ENCODE results near the gene SFXN5. TPM values are rescaled to one million over a fixed set of nuclear protein-coding genes. Genes with fewer than 3 reads are reported as not detected.
A peak's percentile ranks its signal among the peaks of the same experiment; 100 is the strongest.

The SFXN5 gene
- total RNA-seq, 1 donor from 2014 or later, result 13.3 TPM

GRCh38 chr2:72901426-72901825, 170.1 kb downstream of the SFXN5 start:
- intact Hi-C loops (cut with DNase I), result no loop called here
- no peak for DNase-seq (ENCODE audit: low spot score)

DNA sequence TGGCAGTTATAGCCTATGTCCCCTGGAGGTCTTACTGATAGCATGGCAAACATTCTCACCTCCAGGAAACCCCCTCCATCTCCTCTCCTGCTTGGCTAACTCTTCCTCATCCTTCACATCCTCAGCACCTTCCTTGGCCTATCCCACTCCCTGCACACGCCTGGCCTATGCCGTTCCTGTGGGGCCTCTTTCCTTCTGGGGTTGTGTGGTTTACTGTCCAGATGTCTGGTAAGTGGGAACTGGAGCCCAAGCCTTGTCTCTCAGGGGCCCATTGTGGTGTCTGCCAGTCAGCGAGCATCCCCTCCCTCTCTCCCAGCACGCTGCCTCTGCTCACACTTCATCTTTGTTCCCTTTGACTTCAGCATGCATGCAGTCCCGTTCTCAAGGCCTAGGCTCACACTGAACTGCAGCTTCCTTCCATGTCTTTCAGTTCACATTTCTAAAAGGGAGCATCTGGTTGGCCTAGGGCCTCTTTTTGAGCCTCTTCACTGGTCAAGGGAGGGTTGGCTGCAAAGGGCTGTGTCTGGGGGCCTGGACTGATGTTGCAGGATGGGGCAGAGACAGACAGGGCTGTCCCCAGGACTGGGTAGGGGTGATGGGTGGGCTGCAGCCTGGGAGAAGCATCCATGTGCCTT, 171.2 kb downstream of the SFXN5 start:
- intact Hi-C loops (cut with DNase I), result no loop called here
- no peak for DNase-seq (ENCODE audit: low spot score)

- intact Hi-C loops (cut with DNase I), result no loop called here
These were observed 173.0 kb downstream of the SFXN5 start for GRCh38 chr2:72898585-72898906.

DNA sequence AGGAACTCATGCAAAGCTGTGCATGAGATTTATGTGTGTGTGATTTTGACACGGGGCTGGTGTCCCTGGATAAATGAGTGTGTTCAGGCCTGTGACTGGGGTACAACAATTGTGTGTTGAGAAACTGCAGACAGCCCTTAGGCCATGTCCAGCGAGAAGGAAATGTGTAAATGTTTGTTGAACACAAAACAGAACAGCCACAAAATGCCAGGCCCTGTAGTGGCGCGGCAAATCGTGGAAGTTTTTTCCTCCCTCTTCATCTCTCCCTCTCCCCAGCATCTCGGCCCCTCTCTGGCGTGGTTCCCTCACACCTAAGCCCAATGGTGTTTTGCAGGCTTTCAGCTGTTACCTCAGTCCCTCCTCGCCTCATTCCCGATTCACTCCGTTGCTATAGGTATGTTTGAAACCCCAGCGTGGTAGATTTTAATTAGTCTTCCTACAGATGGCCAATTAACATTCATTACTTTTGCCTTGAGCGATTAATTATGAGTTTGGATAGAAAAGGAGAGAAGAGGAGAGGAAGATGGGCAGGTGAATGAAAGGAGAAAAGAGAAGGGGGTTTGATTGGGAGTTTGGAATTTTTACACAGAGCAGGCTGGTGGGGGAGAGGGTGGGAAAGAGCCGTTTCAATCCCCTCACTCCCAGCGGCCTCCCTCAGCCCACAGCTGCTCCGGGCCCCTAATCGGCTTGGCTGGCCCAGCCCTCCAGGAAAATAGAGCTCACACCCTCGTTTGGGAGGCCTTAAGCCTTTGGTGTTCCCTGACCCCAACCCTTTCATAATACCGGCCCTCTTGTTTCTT, 173.5 kb downstream of the SFXN5 start:
- DNase-seq (ENCODE audit: low spot score), result no peak
- intact Hi-C loops (cut with DNase I), result no loop called here

More at GRCh38 chr2:72898585-72898906, 173.0 kb downstream of the SFXN5 start:
- DNase-seq (ENCODE audit: low spot score), result no peak

DNA sequence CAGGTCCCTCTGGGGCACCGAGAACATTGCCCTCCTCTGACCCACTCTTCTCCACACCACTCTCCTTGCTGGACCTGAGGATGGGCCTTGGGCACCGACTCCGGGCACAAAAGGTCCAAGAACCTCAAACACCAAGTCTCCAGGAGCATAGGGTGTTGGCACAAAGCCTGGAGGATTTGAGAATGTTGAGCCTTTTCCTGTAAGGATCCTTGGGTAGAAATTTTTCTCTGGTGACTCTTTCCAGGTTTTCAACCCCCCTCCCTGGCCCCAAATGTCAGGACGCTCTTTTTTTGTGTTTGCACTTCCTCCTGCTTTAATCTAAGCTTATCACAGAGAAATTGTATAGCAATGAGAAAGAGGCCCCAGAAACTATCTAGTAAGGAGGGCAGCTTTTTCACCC, 175.1 kb downstream of the SFXN5 start:
- no peak for DNase-seq (ENCODE audit: low spot score)
- intact Hi-C loops (cut with DNase I), result no loop called here

GRCh38 chr2:72895759-72896281, 175.7 kb downstream of the SFXN5 start:
- intact Hi-C loops (cut with DNase I), result no loop called here
- DNase-seq (ENCODE audit: low spot score), result peak; percentile 72

DNA sequence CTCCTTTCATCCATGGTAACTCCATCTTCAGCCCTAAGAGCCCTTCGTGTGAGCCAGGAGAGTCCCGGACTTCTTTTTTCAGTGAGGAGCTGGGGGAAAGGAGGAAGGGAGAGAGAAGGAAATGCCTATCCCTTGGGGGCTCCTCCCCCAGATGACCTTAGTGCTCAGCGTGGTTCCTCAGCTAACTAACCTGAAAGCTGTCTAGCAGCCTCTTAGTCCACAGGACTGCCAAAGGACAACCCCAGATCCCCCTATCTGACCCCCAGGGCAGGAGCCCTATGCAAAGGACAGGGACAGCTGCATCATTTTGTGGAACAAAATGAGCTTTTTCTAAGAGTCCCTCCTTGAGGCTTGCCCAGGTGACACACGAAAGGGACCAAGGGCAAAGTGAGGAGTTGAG, 176.4 kb downstream of the SFXN5 start:
- intact Hi-C loops (cut with DNase I), result no loop called here
- DNase-seq (ENCODE audit: low spot score), result no peak

GRCh38 chr2:72894514-72894913, 177.0 kb downstream of the SFXN5 start:
- DNase-seq (ENCODE audit: low spot score), result no peak

GRCh38 chr2:72893594-72894319, 177.8 kb downstream of the SFXN5 start:
- intact Hi-C loops (cut with DNase I), result loop anchor here (2.0 to 5.0 kb wide), 7 partner anchors 79 to 319 kb away; partner anchors contain the start of genes SFXN5 and SMYD5
- DNase-seq (ENCODE audit: low spot score), result peak; percentile 75

More at GRCh38 chr2:72894514-72894913, 177.0 kb downstream of the SFXN5 start:
- intact Hi-C loops (cut with DNase I), result loop anchor here (5.0 kb wide), 5 partner anchors 78 to 318 kb away; partner anchors contain the start of genes SFXN5 and SMYD5

GRCh38 chr2:72892506-72893173, 178.9 kb downstream of the SFXN5 start:
- intact Hi-C loops (cut with DNase I), result loop anchor here (2.0 to 5.0 kb wide), 7 partner anchors 80 to 320 kb away; partner anchors contain the start of genes SFXN5 and SMYD5
- peak; percentile 80 for DNase-seq (ENCODE audit: low spot score)

Other genes starting within 250 kb of the SFXN5 start
- 173 TPM for gene EXOC6B, start 245.7 kb downstream of the SFXN5 start, total RNA-seq
- 35.4 TPM for gene SPR, start 184.3 kb downstream of the SFXN5 start, total RNA-seq
- gene EMX1, start 154.2 kb downstream of the SFXN5 start, total RNA-seq, result not detected
- gene RAB11FIP5, start 41.2 kb upstream of the SFXN5 start, total RNA-seq, result 38.1 TPM
- gene NOTO, start 130.9 kb upstream of the SFXN5 start, total RNA-seq, result not detected
- gene SMYD5, start 142.5 kb upstream of the SFXN5 start, total RNA-seq, result 24.7 TPM
- gene PRADC1, start 161.5 kb upstream of the SFXN5 start, total RNA-seq, result 85.8 TPM
- 186 TPM for gene CCT7, start 162.6 kb upstream of the SFXN5 start, total RNA-seq
- 1.3 TPM for gene FBXO41, start 212.8 kb upstream of the SFXN5 start, total RNA-seq
- not detected for gene EGR4, start 221.8 kb upstream of the SFXN5 start, total RNA-seq

Data from cardiac septum (tissue), 1 donor.